ENCODE measurements around the gene PIEZO2.
A peak's percentile ranks its signal among the peaks of the same experiment; 100 is the strongest.

Gene PIEZO2

GRCh38 chr18:11005528-11005927, 143.8 kb downstream of the PIEZO2 start:
- no peak overlapping the region for H2BK5ac ChIP-seq (ENCODE audit: low read depth, low read length, poor library complexity, severe bottlenecking)
- H3K18ac ChIP-seq (ENCODE audit: low read depth in 1 of 2, low read length in 2 of 2): peak overlapping the region; percentile 95 to 100
- H3K4me3 ChIP-seq (ENCODE audit: insufficient read depth in 1 of 2, low read depth in 1 of 2, low read length in 2 of 2): no peak overlapping the region
- H4K8ac ChIP-seq (ENCODE audit: low read length): peak overlapping the region; percentile 77
- H3K4ac ChIP-seq (ENCODE audit: low read depth in 1 of 2, low read length in 2 of 2): peak overlapping the region in 1 of 2 experiments; percentile 93
- peak overlapping the region; percentile 61 for H3K27ac ChIP-seq (ENCODE audit: low read length, poor library complexity, severe bottlenecking)
- H3K4me1 ChIP-seq (ENCODE audit: control insufficient read depth, insufficient read depth, low read depth, low read length): peaks cover 4% of the 10 kb centered on the region
- H4K91ac ChIP-seq (ENCODE audit: low read length): peak overlapping the region; percentile 95
- no peaks in the 10 kb centered on the region for H3K79me1 ChIP-seq (replicated peaks; ENCODE audit: low read length, poor library complexity, severe bottlenecking)
- H2BK15ac ChIP-seq (ENCODE audit: low read depth, poor library complexity, severe bottlenecking): no peak overlapping the region
- 10% methylated on average over 4 of the region's 5 CpGs for WGBS
- peak overlapping the region in 1 of 2 experiments; percentile 86 for H3K23ac ChIP-seq (ENCODE audit: low read length in 2 of 2)
- H3K4me2 ChIP-seq (ENCODE audit: low read length, poor library complexity, severe bottlenecking): peak overlapping the region; percentile 38
- no peak overlapping the region for H3K14ac ChIP-seq (ENCODE audit: low read length in 2 of 2)
- no peaks in the 10 kb centered on the region for H3K27me3 ChIP-seq (ENCODE audit: control insufficient read depth in 1 of 2, insufficient read depth in 1 of 2, low read length in 2 of 2)
- H3K9ac ChIP-seq (ENCODE audit: low read length): no peak overlapping the region
- H3K36me3 ChIP-seq (ENCODE audit: control insufficient read depth in 1 of 2, insufficient read depth in 2 of 2, low read depth in 1 of 2, low read length in 2 of 2): no peaks in the 10 kb centered on the region
- H3K9me3 ChIP-seq (ENCODE audit: control insufficient read depth, low read length): peaks cover 4% of the 10 kb centered on the region
- no peak overlapping the region for H2BK120ac ChIP-seq (ENCODE audit: low read depth, low read length)
- no peak overlapping the region for H2AK5ac ChIP-seq (ENCODE audit: low read length, severe bottlenecking)
- no peak overlapping the region for H2AFZ ChIP-seq (ENCODE audit: low read depth, low read length)
- peak; percentile 100 for DNase-seq
- peak overlapping the region; percentile 99 for H2BK12ac ChIP-seq (ENCODE audit: low read length in 2 of 2)

DNA sequence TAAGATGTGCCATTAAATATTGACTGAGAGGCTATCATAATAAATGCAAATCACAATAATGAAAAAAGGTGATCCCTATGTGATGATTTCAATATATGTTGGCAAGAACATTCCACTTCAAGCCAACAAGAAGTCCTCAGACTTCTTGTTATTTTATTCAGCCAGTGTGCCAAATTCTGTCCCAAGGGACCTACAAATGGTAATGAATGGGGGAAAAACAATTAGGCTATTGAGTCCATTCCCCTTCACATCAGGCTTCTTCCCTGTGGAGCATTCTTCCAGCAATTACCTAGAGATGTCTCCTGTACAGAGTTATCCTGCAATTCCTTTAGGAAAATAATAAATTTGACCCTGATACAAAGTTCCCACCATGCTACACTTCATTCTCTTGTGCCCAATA, 144.4 kb downstream of the PIEZO2 start:
- H3K36me3 ChIP-seq (ENCODE audit: control insufficient read depth in 1 of 2, insufficient read depth in 2 of 2, low read depth in 1 of 2, low read length in 2 of 2): no peaks in the 10 kb centered on the region
- no peak overlapping the region for H3K14ac ChIP-seq (ENCODE audit: low read length in 2 of 2)
- no peak overlapping the region for H2AFZ ChIP-seq (ENCODE audit: low read depth, low read length)
- peak overlapping the region; percentile 61 for H3K27ac ChIP-seq (ENCODE audit: low read length, poor library complexity, severe bottlenecking)
- peak overlapping the region; percentile 89 to 92 for H3K18ac ChIP-seq (ENCODE audit: low read depth in 1 of 2, low read length in 2 of 2)
- H3K4ac ChIP-seq (ENCODE audit: low read depth in 1 of 2, low read length in 2 of 2): peak overlapping the region; percentile 5 to 88
- H4K8ac ChIP-seq (ENCODE audit: low read length): no peak overlapping the region
- H2BK15ac ChIP-seq (ENCODE audit: low read depth, poor library complexity, severe bottlenecking): no peak overlapping the region
- no peaks in the 10 kb centered on the region for H3K27me3 ChIP-seq (ENCODE audit: control insufficient read depth in 1 of 2, insufficient read depth in 1 of 2, low read length in 2 of 2)
- H3K4me1 ChIP-seq (ENCODE audit: control insufficient read depth, insufficient read depth, low read depth, low read length): peaks cover 4% of the 10 kb centered on the region
- H2BK120ac ChIP-seq (ENCODE audit: low read depth, low read length): no peak overlapping the region
- peak overlapping the region; percentile 32 for H2BK5ac ChIP-seq (ENCODE audit: low read depth, low read length, poor library complexity, severe bottlenecking)
- H3K4me2 ChIP-seq (ENCODE audit: low read length, poor library complexity, severe bottlenecking): no peak overlapping the region
- H3K23ac ChIP-seq (ENCODE audit: low read length in 2 of 2): no peak overlapping the region
- no peak for DNase-seq
- no peak overlapping the region for H3K9ac ChIP-seq (ENCODE audit: low read length)
- H3K79me1 ChIP-seq (replicated peaks; ENCODE audit: low read length, poor library complexity, severe bottlenecking): no peaks in the 10 kb centered on the region
- no peak overlapping the region for H4K91ac ChIP-seq (ENCODE audit: low read length)
- peaks cover 5% of the 10 kb centered on the region for H3K9me3 ChIP-seq (ENCODE audit: control insufficient read depth, low read length)
- H2BK12ac ChIP-seq (ENCODE audit: low read length in 2 of 2): peak overlapping the region; percentile 57 to 88
- H2AK5ac ChIP-seq (ENCODE audit: low read length, severe bottlenecking): no peak overlapping the region
- no peak overlapping the region for H3K4me3 ChIP-seq (ENCODE audit: insufficient read depth in 1 of 2, low read depth in 1 of 2, low read length in 2 of 2)

- Histone ChIP-seq H2BK5ac (ENCODE audit: low read depth, low read length, poor library complexity, severe bottlenecking) (no peak overlapping the region), H2BK12ac (ENCODE audit: low read length in 2 of 2) (peak overlapping the region in 1 of 2 experiments; percentile 15), H4K8ac (ENCODE audit: low read length) (no peak overlapping the region), H3K27me3 (ENCODE audit: control insufficient read depth in 1 of 2, insufficient read depth in 1 of 2, low read length in 2 of 2) (no peaks in the 10 kb centered on the region), H3K9ac (ENCODE audit: low read length) (no peak overlapping the region), H4K91ac (ENCODE audit: low read length) (no peak overlapping the region), H3K4me2 (ENCODE audit: low read length, poor library complexity, severe bottlenecking) (no peak overlapping the region), H3K36me3 (ENCODE audit: control insufficient read depth in 1 of 2, insufficient read depth in 2 of 2, low read depth in 1 of 2, low read length in 2 of 2) (no peaks in the 10 kb centered on the region), H3K4me1 (ENCODE audit: control insufficient read depth, insufficient read depth, low read depth, low read length) (peaks cover 4% of the 10 kb centered on the region), H3K4me3 (ENCODE audit: insufficient read depth in 1 of 2, low read depth in 1 of 2, low read length in 2 of 2) (no peak overlapping the region), H2BK15ac (ENCODE audit: low read depth, poor library complexity, severe bottlenecking) (no peak overlapping the region), H2AFZ (ENCODE audit: low read depth, low read length) (no peak overlapping the region), H2AK5ac (ENCODE audit: low read length, severe bottlenecking) (no peak overlapping the region), H3K18ac (ENCODE audit: low read depth in 1 of 2, low read length in 2 of 2) (peak overlapping the region in 1 of 2 experiments; percentile 87), H3K27ac (ENCODE audit: low read length, poor library complexity, severe bottlenecking) (no peak overlapping the region), H3K9me3 (ENCODE audit: control insufficient read depth, low read length) (peaks cover 8% of the 10 kb centered on the region), H2BK120ac (ENCODE audit: low read depth, low read length) (no peak overlapping the region), H3K23ac (ENCODE audit: low read length in 2 of 2) (no peak overlapping the region), H3K14ac (ENCODE audit: low read length in 2 of 2) (no peak overlapping the region), H3K79me1 (replicated peaks; ENCODE audit: low read length, poor library complexity, severe bottlenecking) (no peaks in the 10 kb centered on the region), H3K4ac (ENCODE audit: low read depth in 1 of 2, low read length in 2 of 2) (peak overlapping the region in 1 of 2 experiments; percentile 2)
- DNase-seq: peak; percentile 72
- 0% methylated on average over 1 of the region's 4 CpGs for WGBS
Observed at GRCh38 chr18:11004294-11004693, 145.1 kb downstream of the PIEZO2 start.

DNA sequence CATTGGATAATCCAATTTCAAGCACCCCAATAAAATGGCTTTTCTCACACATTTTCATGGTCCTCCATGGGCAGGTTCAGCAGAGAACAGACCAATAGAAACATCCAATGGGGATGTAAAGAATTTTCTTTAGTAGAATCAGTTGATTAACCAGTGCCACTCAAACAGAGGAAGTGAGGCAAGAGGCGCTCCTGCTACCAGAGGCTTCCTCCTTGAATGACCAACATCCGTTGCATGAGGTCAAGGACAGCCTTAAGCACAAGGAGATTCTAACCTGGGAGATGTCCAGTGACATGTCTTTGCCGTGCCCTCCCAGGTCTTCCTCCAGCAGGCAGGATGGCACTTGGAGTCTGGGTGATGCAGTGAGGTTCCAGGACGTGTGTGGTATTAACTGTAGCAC, 146.6 kb downstream of the PIEZO2 start:
- Histone ChIP-seq H3K27me3 (ENCODE audit: control insufficient read depth in 1 of 2, insufficient read depth in 1 of 2, low read length in 2 of 2) (no peaks in the 10 kb centered on the region), H3K23ac (ENCODE audit: low read length in 2 of 2) (no peak overlapping the region), H2AFZ (ENCODE audit: low read depth, low read length) (no peak overlapping the region), H3K4ac (ENCODE audit: low read depth in 1 of 2, low read length in 2 of 2) (peak overlapping the region; percentile 3 to 53), H3K4me1 (ENCODE audit: control insufficient read depth, insufficient read depth, low read depth, low read length) (peaks cover 4% of the 10 kb centered on the region), H3K9ac (ENCODE audit: low read length) (no peak overlapping the region), H2BK15ac (ENCODE audit: low read depth, poor library complexity, severe bottlenecking) (no peak overlapping the region), H3K14ac (ENCODE audit: low read length in 2 of 2) (no peak overlapping the region), H2BK12ac (ENCODE audit: low read length in 2 of 2) (peak overlapping the region in 1 of 2 experiments; percentile 80), H3K18ac (ENCODE audit: low read depth in 1 of 2, low read length in 2 of 2) (peak overlapping the region; percentile 14 to 95), H3K9me3 (ENCODE audit: control insufficient read depth, low read length) (peaks cover 8% of the 10 kb centered on the region), H3K4me2 (ENCODE audit: low read length, poor library complexity, severe bottlenecking) (no peak overlapping the region), H3K27ac (ENCODE audit: low read length, poor library complexity, severe bottlenecking) (no peak overlapping the region), H3K36me3 (ENCODE audit: control insufficient read depth in 1 of 2, insufficient read depth in 2 of 2, low read depth in 1 of 2, low read length in 2 of 2) (no peaks in the 10 kb centered on the region), H3K4me3 (ENCODE audit: insufficient read depth in 1 of 2, low read depth in 1 of 2, low read length in 2 of 2) (no peak overlapping the region), H3K79me1 (replicated peaks; ENCODE audit: low read length, poor library complexity, severe bottlenecking) (no peaks in the 10 kb centered on the region), H2BK5ac (ENCODE audit: low read depth, low read length, poor library complexity, severe bottlenecking) (no peak overlapping the region), H2AK5ac (ENCODE audit: low read length, severe bottlenecking) (no peak overlapping the region), H4K8ac (ENCODE audit: low read length) (peak overlapping the region; percentile 81), H2BK120ac (ENCODE audit: low read depth, low read length) (peak overlapping the region; percentile 42), H4K91ac (ENCODE audit: low read length) (peak overlapping the region; percentile 96)
- DNase-seq: peak; percentile 45
- 85% methylated on average over 4 of the region's 4 CpGs for WGBS

Data from mesenchymal stem cell (in vitro differentiated cells and primary cell).